Effector CD4-positive, alpha-beta T cell (primary cell): Measurements from ENCODE around the gene SEMG2.

Source experiments
- DNase-seq: peaks from one replicate; pipeline ENCODE4 v3.0.0-alpha.2; 2020

Gene SEMG2

DNA sequence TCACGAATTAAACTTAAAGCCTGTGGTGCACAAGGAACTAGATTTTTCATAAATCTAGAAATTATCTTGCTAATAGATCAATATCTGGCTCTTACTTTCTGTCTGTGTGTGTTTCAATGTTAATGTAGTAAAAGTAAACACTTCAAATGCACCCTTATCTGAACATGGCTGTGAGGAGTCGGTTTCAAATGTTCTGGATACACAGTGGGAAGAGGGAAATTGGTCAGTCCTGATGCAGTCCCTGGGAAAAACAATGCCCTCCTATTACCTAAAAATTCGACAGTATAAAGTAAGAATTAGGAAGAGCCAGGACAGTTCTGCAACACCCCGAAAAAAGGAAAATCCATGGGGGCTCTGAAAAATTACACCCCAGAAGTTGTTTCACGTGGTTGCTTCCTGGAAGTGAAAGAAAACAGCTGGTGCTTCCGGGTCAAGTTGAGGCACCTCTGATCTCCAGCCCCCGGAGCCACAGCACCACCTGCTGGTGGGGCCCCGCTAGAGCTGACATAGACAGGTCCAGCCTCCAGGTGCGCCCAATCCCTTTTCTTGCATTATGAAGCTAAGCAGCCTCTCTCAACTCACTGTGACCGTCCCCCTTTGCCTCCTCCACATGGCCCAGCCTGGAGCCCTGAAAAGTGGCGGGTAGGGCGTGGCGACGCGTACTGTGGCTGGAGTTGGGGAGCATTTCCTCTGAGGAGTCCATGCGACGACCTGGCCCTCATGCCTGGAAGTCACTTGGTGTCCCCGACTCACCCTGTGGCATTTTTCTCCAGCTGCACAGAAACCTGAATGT, 8.3 kb downstream of the SEMG2 start:
- no peak for DNase-seq

DNA sequence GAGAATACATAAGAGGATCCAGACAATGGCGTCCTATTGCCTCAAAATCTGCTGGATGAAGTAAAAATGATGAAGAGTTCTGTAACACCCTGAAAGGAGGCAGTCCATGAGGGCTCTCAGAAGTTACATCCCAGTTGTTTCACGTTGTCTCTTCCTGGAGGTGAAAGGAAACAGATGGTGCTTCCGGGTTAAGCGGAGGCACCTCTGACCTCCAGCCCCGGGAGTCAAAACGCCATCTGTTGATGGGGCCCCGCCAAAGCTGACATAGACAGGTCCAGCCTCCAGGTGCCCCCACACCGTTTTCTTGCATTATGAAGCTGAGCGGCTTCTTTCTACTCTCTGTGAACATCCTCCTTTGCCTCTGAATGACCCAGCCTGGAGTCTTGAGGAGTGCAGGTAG, 9.5 kb downstream of the SEMG2 start:
- DNase-seq = no peak

DNA sequence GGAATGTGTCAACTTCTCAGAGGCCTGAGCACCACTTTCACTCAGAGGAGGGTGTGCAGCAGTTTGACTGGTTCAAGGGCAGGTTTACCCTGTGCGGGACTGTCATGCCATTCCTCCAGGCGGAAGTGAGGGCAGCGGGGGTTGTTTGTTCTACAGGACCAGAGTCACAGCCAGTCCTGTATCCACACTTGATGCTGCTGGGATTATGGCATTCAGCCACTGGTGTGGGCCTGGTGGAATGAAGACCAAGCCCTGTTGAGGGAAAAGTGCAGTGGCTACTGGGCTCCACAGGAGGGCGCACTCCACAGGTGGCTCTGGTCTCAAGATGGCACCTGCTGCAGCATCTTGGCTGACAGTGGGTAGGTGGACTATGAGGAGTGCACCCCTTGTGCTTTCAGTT, 14.8 kb downstream of the SEMG2 start:
- no peak for DNase-seq

DNA sequence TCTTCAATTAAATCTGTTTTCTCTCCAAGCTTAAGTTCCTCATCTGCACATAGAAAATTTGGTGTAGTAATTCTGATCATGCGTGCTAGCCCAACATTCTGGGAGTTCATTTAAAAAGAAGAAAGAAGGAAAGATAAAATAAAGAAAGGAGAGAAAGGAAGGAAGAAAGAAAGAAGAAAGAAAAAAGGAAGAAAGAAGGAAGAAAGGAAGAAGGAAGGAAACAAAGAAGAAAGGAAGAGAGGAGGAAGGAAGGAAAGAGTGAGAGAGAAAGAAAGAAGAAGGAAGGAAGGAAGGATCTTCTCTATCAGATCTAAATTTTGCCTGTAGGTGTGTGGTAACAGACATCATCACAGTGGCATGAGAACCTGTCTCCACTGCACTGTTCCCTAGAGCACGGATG, 17.0 kb downstream of the SEMG2 start:
- no peak for DNase-seq

DNA sequence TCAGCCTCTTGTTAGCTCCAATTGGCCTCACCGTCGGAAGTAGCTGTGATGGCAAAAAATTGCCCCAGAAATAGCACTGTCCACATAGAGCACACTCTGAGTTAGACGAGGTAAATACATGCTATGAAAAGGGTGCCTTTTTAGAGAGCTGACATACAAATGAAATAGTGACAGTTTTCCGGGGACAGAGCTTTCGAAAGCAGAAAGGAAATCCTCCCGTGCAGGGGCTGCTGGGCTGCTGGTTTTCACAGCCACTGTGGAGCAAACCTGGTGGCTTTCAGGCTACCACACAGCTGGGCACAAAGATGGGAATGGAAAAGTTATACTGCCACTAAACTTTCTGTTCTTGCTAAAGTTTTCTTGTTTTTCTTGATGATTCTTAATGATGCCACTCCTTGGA, 24.9 kb downstream of the SEMG2 start:
- DNase-seq = no peak

DNA sequence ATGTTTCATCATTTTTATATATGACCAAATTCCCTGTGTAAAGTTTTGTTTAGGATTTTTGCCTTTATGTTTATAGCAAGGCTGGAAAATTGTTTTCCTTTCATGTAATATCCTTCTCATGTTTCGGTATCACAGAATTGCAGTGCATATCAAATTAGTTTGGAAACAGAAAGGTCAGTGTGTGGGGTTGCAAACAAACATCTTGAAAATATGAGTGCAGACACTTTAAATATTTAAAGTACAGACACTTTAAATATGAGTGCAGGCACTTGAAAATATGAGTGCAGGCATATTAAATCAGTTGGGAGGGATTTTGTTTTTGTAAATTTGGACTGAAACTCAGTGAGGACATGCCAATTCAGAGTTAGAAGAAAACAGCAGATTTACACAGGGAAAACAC, 26.7 kb downstream of the SEMG2 start:
- no peak for DNase-seq

DNA sequence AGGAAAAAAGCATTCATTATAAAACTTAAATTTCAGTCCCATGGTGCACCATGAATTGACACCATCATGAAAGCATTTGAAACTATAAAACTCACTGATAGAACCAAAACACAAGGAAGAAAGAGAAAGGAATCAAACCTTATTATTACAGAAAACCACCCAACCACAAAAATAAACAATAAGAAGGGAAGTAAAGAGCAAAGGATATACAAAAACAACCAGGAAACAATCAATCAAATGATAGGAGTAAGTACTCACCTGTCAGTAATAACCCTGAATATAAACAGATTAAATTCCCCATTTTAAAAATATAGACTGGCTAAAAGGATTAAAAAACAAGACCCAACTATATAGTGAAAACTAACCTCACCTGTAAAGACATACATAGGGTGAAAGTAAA, 27.4 kb downstream of the SEMG2 start:
- no peak for DNase-seq

DNA sequence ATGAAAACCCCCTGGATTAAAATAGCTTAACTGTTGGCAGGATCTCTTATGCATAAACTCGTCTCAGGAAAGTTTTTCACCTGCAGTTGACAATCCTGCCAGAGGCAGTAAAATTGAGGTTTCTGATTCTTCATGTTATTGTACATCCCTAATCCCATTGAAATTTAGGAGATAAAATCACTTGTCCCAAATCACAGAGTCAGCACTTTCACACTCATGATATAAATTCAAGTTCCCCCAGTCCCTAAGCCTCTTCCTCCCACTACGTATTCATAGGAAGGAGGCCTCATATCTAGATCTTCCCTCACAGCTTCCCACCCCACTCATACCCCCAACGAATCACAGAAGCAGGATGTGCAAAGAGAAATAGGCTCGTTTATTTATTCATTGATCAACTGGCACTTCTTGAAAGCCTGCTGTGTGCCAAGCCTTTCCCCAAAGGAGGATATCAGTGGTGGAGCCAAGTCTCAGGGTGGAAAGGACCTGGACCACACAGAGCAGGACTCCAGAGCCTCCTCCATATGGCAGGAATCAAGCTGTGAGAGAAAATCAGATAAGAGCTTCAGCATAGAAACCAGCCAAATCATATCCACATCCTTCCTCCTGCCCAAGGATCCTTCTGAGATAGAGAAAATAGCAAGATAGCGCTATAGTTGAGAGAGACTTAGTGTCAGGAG, 30.8 kb downstream of the SEMG2 start:
- no peak for DNase-seq

DNA sequence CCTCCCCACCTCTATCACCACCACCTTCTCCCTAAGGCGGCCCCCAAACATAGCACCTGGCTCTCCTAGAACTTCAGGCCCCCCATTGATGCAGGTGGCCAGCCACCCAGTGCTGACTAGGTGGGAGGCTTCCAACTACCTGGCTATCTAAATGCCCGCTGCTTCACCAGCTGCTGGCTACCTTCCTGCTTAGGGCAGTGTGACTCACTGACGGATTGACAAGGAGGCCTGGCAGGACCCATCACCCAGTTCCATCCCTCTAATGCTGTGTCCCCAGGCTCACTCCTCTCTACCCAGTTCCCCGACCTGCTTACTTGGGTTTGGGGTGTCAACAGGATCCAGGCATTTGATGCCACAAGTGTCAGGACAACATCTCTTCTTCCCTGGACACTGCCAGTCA, 32.1 kb downstream of the SEMG2 start:
- no peak for DNase-seq

DNA sequence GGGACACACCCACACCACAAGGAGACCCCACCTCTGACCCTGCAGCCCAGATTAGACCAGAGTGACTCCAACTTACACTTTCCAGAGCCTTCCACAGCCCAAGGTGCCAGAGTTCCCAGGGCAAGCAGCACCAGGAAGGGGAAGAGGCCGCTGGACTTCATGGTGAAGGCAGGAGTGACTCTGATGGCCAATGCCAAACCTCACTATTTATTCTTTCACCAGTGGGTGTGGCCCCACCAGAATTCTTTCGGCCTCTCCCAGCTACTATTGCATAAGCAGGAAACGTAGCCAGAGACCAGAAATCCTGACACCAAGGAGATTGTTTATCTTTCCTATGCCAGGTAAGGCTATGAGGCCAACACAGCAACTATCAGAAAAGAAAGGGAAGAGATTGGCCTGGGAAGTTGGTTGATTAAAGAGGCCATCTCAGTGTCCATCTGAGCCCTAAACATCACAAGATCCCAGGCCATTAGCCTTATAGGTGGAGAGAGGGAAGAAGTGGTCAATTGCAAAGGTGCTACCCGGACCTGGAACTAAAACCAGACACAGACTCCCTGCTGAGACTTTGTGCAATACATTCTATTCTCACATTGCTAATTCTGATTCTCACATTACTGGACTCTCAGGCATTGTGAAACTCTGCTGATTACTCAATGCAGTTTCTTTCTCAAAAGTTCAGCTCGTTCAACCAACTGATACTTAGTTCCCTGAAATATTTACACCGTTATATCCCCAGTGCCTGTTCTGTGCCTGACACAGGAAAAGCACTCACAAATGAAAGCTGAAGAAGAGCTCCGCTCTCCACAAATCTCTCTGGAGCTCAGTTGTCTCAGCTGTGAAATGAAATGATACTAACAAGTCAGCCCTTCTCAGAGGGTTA, 33.5 kb downstream of the SEMG2 start, which contains the start of gene SLPI:
Gene SLPI, minus strand, starts transcription at position 182 of the 880 bp plus-strand sequence. Its CDS starts 21 bp downstream, at position 161.
- DNase-seq = no peak

DNA sequence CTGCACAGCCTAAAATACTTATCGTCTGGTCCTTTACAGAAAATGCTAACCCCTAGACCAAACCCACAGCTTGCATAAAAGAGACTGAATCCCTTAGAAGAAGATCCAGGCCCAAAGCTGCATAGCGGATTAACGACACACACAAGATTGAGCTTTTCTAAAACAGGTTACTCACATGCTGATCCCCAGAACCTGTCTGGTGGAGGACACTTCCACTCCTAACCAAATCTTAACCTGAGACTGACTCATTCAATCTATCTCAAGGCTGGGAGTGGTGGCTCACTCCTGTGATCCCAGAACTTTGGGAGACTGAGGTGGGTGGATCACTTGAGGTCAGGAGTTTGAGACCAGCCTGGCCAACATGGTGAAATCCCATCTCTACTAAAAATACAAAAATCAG, 36.0 kb downstream of the SEMG2 start:
- DNase-seq = no peak

DNA sequence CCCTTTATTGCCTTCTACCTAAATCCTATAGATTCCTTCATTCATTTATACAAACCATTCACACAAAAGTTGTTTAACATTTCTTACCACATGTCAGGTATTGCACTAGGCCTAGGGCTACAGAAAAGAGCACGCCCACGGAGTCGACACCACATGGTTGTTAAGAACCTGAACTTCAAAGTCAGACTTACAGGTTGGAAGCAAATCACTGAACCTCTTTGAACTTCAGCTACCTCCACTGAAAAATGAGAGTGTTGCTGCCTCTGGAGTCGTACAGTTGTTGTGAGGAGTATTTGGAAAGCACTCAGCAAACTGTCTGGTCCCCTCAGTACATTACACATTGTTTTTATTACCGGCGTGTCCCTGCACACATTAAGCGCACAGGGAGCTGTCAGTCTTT, 36.5 kb downstream of the SEMG2 start:
- DNase-seq = no peak

DNA sequence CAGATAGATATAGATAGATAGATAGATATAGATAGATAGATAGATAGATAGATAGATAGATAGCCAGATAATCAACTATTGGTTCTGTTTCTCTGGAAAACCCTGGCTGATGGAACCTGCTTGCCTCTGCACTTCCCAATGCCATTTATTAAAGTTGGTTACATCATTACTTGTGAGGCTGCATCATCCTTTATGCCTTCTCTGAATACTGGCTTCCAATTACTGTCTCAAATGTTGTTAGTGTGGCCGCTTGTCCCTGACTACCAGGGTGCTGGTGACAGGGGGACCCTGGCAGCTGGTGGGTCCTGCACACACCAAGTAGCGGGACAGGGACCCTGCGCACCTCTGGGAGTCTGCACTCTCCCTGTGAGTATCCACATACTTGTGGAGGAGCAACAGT, 37.1 kb downstream of the SEMG2 start:
- no peak for DNase-seq

DNA sequence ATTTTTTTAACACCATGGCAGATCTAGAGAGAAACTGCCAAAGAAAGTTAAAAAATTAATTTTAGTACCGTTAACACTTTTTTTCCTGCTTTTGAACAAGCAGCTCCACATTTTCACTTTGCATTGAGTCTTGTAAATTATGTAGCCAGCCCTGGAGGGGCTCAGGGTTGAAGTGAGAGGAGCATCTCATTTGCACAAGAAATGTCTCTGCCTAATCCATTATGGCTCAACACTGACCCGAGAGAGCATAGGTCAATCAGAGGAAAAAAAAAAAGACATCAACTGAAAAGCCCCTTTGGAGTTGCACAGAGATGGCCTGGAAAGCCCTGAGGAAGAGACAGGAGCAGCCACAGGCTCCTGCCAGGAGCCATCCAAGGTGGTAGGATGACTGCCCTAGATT, 37.5 kb downstream of the SEMG2 start:
- no peak for DNase-seq

DNA sequence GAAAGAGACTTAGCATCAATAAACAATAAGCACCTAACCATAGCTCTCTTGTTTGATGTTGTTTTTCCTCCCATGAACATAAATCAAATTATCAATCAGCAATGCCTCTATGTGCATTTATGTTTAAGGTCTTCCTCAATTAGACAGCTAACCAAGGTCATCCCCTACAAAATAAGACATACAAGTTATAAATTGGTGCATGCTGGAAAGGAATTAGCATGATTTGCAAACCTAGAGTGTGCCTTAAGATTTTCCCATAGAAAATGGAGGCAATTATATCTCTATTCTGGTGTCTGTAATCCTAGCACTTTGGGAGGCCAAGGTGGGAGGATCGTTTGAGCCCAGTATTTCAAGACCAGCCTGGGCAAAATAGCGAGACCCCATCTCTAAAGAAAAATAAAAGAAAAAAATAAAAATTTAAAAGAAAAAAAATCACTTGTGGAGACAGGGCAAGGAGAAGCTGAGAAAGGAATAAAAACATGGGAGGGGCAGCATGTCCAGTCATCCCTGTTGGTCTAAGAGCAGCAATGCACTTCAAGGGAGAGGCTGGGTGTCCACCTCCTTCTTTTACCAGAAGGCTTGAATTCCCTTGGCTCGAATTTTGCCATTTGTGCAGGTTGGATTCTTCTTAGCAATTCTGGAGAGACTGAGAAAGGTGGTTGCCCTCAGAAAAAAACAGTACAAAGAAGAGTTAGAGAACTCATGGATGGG, 42.5 kb downstream of the SEMG2 start:
- DNase-seq = no peak

DNA sequence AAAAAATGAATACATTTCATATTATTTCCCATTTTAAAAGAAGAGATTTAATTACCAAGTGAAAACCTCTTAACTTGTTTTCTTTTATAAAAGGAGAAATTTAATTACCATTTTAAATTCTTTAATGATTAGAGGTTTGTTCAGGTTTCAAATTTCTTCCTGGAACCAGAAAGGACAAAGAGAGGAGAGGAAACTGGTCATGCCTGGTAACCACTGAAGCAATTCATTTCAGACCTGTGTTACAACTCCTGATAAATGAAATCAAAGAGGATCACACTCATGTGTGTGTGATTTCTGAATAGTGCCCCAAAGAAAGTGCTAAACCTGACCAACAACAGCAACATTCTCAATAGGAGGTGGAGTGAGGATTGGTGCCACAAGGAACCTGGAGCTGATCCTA, 45.8 kb downstream of the SEMG2 start:
- DNase-seq = no peak

DNA sequence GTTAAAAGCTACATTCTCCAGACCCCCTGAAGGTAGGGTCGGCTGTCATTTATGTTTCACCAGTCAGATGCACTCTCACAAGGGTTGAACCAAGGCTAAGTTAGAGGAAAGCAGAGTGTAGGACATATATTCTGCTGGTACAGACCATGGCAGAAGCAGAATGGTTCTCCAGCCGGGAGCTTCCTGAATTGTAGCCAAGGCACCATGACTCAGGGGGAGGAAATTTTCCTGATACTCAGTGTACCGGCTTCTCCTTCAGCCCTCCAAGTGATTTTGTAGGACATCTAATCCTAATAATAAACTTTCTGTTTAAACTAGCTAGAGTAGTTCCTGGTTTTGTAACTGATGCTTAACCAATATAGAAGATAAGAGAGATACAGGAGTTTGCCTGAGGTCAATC, 47.4 kb downstream of the SEMG2 start:
- no peak for DNase-seq

DNA sequence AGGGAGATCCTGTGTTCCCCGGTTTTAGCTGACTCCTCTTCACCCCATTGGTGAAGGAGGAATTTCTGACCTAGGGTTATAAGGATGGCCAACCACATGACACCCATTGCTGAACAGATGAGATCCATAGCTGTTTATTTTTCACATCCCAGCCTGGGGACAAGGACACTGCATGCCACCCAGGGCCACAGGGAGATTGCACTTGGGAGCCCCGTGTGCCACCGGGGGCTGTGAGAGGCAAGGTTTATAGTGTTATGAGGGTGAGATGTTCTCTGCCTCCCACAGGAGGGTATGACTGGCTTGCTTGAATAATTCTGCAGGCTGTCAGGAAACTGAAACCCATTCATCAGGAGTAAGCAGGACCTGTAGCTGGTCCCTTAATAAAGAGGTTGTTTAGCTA, 47.9 kb downstream of the SEMG2 start:
- no peak for DNase-seq

DNA sequence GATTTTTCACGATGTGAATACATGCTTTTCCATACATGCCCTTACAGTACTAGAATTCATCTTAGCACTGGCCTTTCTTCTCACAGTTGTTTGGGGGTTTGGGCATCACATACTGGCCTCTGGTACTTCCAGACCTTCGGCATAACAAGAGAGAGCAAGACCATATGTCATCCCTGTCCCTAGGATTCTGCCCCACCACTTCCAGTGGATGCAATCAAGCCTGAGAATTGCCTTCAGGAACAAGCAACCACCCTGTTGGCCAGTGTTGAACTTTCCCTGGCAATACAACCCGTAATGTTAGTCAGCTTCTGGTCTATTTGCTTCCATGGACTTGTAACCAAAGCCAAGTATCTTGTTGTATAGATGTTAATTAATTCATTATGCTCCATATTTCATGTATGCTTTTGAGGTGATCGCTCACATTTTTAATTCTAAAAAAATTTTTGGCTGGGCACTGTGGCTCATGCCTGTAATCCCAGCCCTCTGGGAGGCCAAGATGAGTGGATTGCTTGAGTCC, 48.6 kb downstream of the SEMG2 start:
- no peak for DNase-seq
